Neutrophil (primary cell): ENCODE results near the gene MAP2.

Source experiments
- H3K27ac ChIP-seq: fragments of 200-600 bp; sonication (generic); 2 replicates; pipeline ENCODE4 v1.5.1; 2016; ENCODE audit warnings: mild to moderate bottlenecking, moderate library complexity
- H3K27me3 ChIP-seq: fragments of 200-600 bp; sonication (generic); 2 replicates; pipeline ENCODE4 v1.6.0; 2016; ENCODE audit warnings: mild to moderate bottlenecking
- H3K36me3 ChIP-seq: fragments of 200-600 bp; sonication (generic); 2 replicates; pipeline ENCODE4 v1.5.1; 2017
- H3K4me1 ChIP-seq, 2 experiments: fragments of 200-600 bp in 1 of 2; sonication (generic) in 1 of 2; 1 replicate in 1 of 2; 2 replicates in 1 of 2; pipeline versions ENCODE4 v1.5.1 to v1.6.1; 2013 to 2016; ENCODE audit warnings: low read depth in 1 of 2, low read length in 1 of 2, mild to moderate bottlenecking in 1 of 2, moderate library complexity in 1 of 2; ENCODE audit not compliant: control insufficient read depth in 1 of 2, insufficient read depth in 1 of 2
- H3K4me3 ChIP-seq, 2 experiments: fragments of 200-600 bp in 1 of 2; sonication (generic) in 1 of 2; 1 replicate in 1 of 2; 2 replicates in 1 of 2; pipeline ENCODE4 v1.5.1; 2013 to 2016; ENCODE audit warnings: low read depth in 1 of 2, low read length in 1 of 2, mild to moderate bottlenecking in 1 of 2, moderate library complexity in 1 of 2
- H3K9me3 ChIP-seq: fragments of 200-600 bp; sonication (generic); 2 replicates; pipeline ENCODE4 v1.5.1; 2016
- TF ChIP-seq, protein P1 (sequence below): fragments of 200-600 bp; sonication (generic); IDR thresholded peaks from 2 replicates; pipeline ENCODE4 v1.5.1; 2016; ENCODE audit warnings: antibody characterized with exemption

MAP2 gene

DNA sequence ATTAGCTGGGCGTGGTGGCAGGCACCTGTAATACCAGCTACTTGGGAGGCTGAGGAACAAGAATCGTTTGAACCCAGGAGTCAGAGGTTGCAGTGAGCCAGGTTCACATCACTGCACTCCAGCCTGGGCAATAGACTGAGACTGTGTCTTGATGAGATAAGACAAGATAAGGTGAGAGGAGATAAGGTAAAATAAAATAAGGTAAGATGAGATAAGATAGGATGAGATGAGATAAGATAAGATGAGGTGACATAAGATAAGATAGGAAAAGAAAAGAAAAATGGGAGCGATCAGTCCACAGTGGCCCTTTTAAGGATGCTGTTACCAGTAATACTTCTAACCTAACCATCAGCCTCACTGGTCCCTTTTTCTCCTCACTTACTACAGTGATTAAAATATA is 213.4 kb downstream of the MAP2 start:
- Histone ChIP-seq H3K9me3 (no peaks in the 10 kb centered on the region), H3K4me3 (no peak overlapping the region), H3K27me3 (no peaks in the 10 kb centered on the region), H3K27ac (no peak overlapping the region), H3K36me3 (no peaks in the 10 kb centered on the region), H3K4me1 (no peaks in the 10 kb centered on the region)
- TF ChIP-seq, protein P1, sequence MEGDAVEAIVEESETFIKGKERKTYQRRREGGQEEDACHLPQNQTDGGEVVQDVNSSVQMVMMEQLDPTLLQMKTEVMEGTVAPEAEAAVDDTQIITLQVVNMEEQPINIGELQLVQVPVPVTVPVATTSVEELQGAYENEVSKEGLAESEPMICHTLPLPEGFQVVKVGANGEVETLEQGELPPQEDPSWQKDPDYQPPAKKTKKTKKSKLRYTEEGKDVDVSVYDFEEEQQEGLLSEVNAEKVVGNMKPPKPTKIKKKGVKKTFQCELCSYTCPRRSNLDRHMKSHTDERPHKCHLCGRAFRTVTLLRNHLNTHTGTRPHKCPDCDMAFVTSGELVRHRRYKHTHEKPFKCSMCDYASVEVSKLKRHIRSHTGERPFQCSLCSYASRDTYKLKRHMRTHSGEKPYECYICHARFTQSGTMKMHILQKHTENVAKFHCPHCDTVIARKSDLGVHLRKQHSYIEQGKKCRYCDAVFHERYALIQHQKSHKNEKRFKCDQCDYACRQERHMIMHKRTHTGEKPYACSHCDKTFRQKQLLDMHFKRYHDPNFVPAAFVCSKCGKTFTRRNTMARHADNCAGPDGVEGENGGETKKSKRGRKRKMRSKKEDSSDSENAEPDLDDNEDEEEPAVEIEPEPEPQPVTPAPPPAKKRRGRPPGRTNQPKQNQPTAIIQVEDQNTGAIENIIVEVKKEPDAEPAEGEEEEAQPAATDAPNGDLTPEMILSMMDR = no peak

DNA sequence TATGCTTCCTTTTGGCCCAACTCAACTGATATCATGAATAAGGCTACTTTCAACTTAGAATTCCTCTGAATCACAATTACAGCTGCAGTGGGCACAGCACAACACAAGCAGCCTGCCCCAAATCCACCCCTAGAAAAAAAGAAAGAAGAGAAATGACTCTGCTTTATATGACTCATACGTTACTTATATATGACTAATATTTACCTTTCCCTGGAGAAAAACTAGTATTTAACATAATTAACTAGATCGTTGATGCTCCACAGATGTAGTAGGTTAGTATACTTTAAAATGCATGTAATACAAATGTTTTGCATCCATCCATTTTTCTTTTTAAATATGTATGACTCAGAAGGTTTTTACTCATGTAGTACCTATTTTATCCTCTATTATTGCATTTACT is 214.5 kb downstream of the MAP2 start:
- Histone ChIP-seq H3K4me1 (no peaks in the 10 kb centered on the region), H3K27ac (no peak overlapping the region)
- TF ChIP-seq, protein P1 = no peak

DNA sequence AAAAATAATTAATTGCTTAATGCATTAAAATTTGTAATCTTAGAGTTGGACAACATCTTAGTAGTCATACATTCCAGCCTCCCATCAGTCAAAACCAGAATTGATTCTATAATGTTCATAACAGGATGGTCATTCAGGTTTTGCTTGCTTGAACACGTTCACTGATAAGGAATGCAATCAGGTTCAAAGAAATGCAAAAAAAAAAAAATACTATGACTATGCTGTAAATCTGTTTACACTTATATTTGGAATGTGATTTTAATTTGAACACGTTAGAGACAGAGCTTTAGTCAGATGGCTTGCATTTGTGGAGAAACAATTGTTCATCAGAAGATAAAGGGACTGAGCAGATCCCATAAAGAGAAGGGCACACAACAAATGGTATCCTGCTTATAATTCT is 216.5 kb downstream of the MAP2 start:
- H3K4me1 ChIP-seq = no peaks in the 10 kb centered on the region
- H3K36me3 ChIP-seq = no peaks in the 10 kb centered on the region
- TF ChIP-seq, protein P1 = no peak
- no peaks in the 10 kb centered on the region for H3K27me3 ChIP-seq
- no peak overlapping the region for H3K27ac ChIP-seq
- no peaks in the 10 kb centered on the region for H3K9me3 ChIP-seq
- no peak overlapping the region for H3K4me3 ChIP-seq

More for the DNA sequence above, 214.5 kb downstream of the MAP2 start:
- Histone ChIP-seq H3K36me3 (no peaks in the 10 kb centered on the region), H3K9me3 (no peaks in the 10 kb centered on the region), H3K27me3 (no peaks in the 10 kb centered on the region), H3K4me3 (no peak overlapping the region)

DNA sequence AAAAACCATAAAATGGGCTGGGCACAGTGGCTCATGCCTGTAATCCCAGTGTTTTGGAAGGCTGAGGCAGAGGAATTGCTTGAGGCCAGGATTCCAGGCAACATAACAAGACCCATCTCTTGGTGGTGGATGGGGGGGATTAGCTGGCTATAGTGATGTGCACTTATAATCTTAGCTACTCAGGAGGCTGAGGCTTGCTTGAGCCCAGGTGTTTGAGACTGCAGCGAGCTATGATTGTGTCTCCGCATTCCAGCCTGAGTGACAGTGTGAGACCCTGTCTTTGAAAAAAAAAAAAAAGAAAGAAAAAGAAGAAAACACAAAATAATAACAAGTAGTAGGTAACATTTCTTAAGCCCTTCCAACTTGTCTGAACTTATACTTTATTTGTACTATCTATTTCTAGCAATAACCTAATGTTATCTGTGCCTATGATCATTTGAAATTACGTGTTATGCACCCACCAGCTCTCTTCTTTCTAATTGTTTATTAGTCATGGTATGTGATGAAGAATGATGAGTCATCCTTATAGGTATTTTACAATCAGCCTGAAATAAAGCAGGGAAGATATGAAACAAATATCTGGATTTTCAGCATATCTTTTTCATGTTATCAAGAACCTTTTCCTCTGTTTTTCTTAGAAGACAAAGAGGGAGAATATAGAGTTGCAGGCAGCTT is 218.4 kb downstream of the MAP2 start:
- Histone ChIP-seq H3K36me3 (no peaks in the 10 kb centered on the region), H3K27ac (no peak overlapping the region), H3K27me3 (no peaks in the 10 kb centered on the region), H3K9me3 (no peaks in the 10 kb centered on the region), H3K4me1 (no peaks in the 10 kb centered on the region), H3K4me3 (no peak overlapping the region)
- TF ChIP-seq, protein P1 = no peak

DNA sequence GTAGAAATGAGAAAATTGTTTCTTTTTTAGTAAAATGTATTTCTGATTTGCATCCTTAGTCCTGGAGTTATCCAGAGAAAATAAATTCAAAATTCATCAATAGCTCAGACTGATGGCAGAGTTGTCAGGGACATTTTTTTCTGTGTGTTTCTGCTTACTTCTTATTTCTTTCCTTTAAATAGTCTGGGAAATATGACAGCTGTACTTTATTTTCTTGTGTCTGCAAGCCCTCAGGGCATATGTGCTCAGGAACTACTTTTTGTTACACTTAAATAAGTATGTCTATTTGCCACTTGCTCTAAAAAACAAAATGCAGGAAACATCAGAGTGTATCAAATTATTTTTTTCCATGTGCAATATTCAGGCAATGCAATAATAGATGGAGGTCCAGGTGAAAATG is 221.0 kb downstream of the MAP2 start:
- H3K36me3 ChIP-seq = no peaks in the 10 kb centered on the region
- H3K9me3 ChIP-seq = no peaks in the 10 kb centered on the region
- no peak overlapping the region for H3K4me3 ChIP-seq
- no peaks in the 10 kb centered on the region for H3K27me3 ChIP-seq
- TF ChIP-seq, protein P1 = no peak
- no peak overlapping the region for H3K27ac ChIP-seq
- H3K4me1 ChIP-seq = no peaks in the 10 kb centered on the region
